ENCODE measurements around the gene TMCO4. TPM values are rescaled to one million over a fixed set of nuclear protein-coding genes. Genes with fewer than 3 reads are reported as not detected.

TMCO4 gene
- total RNA-seq, 1 experiment from 2014 or later = 13.5 TPM

DNA sequence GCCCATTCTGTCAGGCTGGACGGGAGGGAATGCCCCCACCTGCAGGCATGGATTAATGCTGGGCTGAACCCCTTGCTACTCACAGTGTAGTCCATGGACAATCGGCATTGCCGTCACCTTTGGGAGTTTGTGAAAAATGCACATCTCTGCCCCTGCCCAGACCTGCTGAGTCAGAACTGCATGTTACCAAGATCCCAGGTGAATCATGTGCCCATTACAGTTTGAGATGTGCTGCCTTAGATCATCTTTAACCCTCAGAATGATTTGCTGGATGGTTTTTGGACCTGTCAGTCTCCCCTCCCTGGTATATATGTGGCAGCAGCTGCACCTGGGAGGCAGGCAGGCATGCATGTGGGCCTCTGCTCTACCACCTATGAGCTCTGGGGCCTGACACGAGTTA, 120.0 kb downstream of the TMCO4 start:
- Mint-ChIP-seq H3K4me3 (ENCODE audit: low read depth, unreplicated experiment) (no peak overlapping the region), H3K9me3 (ENCODE audit: low read depth, unreplicated experiment) (no peaks in the 10 kb centered on the region), H3K4me1 (ENCODE audit: low read depth, unreplicated experiment) (no peaks in the 10 kb centered on the region), H3K27ac (ENCODE audit: unreplicated experiment) (no peak overlapping the region), H3K36me3 (ENCODE audit: insufficient read depth, unreplicated experiment) (peaks cover 5% of the 10 kb centered on the region), H3K27me3 (ENCODE audit: unreplicated experiment) (peaks cover 32% of the 10 kb centered on the region)
- CTCF ChIA-PET = no interaction called here
- TF ChIP-seq, protein P1, sequence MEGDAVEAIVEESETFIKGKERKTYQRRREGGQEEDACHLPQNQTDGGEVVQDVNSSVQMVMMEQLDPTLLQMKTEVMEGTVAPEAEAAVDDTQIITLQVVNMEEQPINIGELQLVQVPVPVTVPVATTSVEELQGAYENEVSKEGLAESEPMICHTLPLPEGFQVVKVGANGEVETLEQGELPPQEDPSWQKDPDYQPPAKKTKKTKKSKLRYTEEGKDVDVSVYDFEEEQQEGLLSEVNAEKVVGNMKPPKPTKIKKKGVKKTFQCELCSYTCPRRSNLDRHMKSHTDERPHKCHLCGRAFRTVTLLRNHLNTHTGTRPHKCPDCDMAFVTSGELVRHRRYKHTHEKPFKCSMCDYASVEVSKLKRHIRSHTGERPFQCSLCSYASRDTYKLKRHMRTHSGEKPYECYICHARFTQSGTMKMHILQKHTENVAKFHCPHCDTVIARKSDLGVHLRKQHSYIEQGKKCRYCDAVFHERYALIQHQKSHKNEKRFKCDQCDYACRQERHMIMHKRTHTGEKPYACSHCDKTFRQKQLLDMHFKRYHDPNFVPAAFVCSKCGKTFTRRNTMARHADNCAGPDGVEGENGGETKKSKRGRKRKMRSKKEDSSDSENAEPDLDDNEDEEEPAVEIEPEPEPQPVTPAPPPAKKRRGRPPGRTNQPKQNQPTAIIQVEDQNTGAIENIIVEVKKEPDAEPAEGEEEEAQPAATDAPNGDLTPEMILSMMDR (IDR thresholded peaks at IDR 0.05; ENCODE audit: unreplicated experiment) = no peak
- intact Hi-C loops (cut with micrococcal nuclease; ENCODE audit: unreplicated experiment) = no loop called here
- DNase-seq = no peak
- no TSS peak for BruUV-seq (replicated peaks)

DNA sequence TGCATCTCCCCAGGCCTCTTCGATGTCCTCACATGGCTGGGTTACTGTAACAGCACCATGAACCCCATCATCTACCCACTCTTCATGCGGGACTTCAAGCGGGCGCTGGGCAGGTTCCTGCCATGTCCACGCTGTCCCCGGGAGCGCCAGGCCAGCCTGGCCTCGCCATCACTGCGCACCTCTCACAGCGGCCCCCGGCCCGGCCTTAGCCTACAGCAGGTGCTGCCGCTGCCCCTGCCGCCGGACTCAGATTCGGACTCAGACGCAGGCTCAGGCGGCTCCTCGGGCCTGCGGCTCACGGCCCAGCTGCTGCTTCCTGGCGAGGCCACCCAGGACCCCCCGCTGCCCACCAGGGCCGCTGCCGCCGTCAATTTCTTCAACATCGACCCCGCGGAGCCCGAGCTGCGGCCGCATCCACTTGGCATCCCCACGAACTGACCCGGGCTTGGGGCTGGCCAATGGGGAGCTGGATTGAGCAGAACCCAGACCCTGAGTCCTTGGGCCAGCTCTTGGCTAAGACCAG, 120.7 kb downstream of the TMCO4 start:
- Mint-ChIP-seq H3K9me3 (ENCODE audit: low read depth, unreplicated experiment) (no peaks in the 10 kb centered on the region), H3K27me3 (ENCODE audit: unreplicated experiment) (peaks cover 39% of the 10 kb centered on the region), H3K4me3 (ENCODE audit: low read depth, unreplicated experiment) (no peak overlapping the region), H3K4me1 (ENCODE audit: low read depth, unreplicated experiment) (no peaks in the 10 kb centered on the region), H3K36me3 (ENCODE audit: insufficient read depth, unreplicated experiment) (peaks cover 5% of the 10 kb centered on the region), H3K27ac (ENCODE audit: unreplicated experiment) (no peak overlapping the region)
- TF ChIP-seq, protein P1 (IDR thresholded peaks at IDR 0.05; ENCODE audit: unreplicated experiment) = no peak
- no peak for DNase-seq
- BruUV-seq (replicated peaks) = no TSS peak
- intact Hi-C loops (cut with micrococcal nuclease; ENCODE audit: unreplicated experiment) = no loop called here
- CTCF ChIA-PET = no interaction called here

DNA sequence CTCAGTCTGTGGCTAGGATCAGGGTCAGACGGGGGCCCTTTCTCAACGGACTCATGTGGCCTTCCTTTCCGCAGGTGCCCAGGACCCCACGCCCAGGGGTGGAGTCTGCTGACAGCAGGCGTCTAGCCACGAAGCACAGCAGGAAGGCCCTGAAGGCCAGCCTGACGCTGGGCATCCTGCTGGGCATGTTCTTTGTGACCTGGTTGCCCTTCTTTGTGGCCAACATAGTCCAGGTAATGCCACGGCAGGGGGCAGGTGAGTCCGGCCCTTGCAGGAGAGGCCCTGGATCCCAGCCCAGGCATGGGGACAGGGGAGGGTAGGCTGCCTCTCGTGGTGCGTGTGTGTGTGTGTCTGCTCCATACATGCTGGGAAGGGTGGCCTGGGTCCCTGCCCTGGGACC, 121.2 kb downstream of the TMCO4 start:
- Mint-ChIP-seq H3K4me3 (ENCODE audit: low read depth, unreplicated experiment) (no peak overlapping the region), H3K27ac (ENCODE audit: unreplicated experiment) (no peak overlapping the region), H3K9me3 (ENCODE audit: low read depth, unreplicated experiment) (no peaks in the 10 kb centered on the region), H3K27me3 (ENCODE audit: unreplicated experiment) (peaks cover 39% of the 10 kb centered on the region), H3K36me3 (ENCODE audit: insufficient read depth, unreplicated experiment) (peaks cover 5% of the 10 kb centered on the region), H3K4me1 (ENCODE audit: low read depth, unreplicated experiment) (no peaks in the 10 kb centered on the region)
- TF ChIP-seq, protein P1 (IDR thresholded peaks at IDR 0.05; ENCODE audit: unreplicated experiment) = no peak
- intact Hi-C loops (cut with micrococcal nuclease; ENCODE audit: unreplicated experiment) = no loop called here
- CTCF ChIA-PET = no interaction called here
- no peak for DNase-seq
- BruUV-seq (replicated peaks) = no TSS peak

GRCh38 chr1:19676438-19676922, 123.2 kb downstream of the TMCO4 start:
- H3K27ac Mint-ChIP-seq (ENCODE audit: unreplicated experiment) = no peak overlapping the region
- BruUV-seq (replicated peaks) = no TSS peak
- H3K4me1 Mint-ChIP-seq (ENCODE audit: low read depth, unreplicated experiment) = no peaks in the 10 kb centered on the region
- no peaks in the 10 kb centered on the region for H3K9me3 Mint-ChIP-seq (ENCODE audit: low read depth, unreplicated experiment)
- H3K4me3 Mint-ChIP-seq (ENCODE audit: low read depth, unreplicated experiment) = no peak overlapping the region
- peak; percentile 27 for DNase-seq
- TF ChIP-seq, protein P1 (IDR thresholded peaks at IDR 0.05; ENCODE audit: unreplicated experiment) = no peak
- intact Hi-C loops (cut with micrococcal nuclease; ENCODE audit: unreplicated experiment) = no loop called here
- H3K27me3 Mint-ChIP-seq (ENCODE audit: unreplicated experiment) = peaks cover 52% of the 10 kb centered on the region
- H3K36me3 Mint-ChIP-seq (ENCODE audit: insufficient read depth, unreplicated experiment) = peaks cover 5% of the 10 kb centered on the region
- CTCF ChIA-PET = no interaction called here
